Measurements from ENCODE around the gene RBM39.
"Not testable (repeated sequence)": the region's sequence is repeated elsewhere in the genome, so short reads cannot be mapped to it uniquely, and the experiment has no call there.

RBM39 gene

GRCh38 chr20:35741892-35742740 is at the start of gene RBM39:
Gene RBM39 (minus strand): TSS chr20:35742260. CDS start chr20:35740874, 1,386 bp downstream.
- peak within 1 kb of the TSS; percentile 99 to 100 (median 100) for H3K27ac ChIP-seq
- peak within 1 kb of the TSS; percentile 75 to 97 (median 87) for H3K4me3 ChIP-seq

GRCh38 chr20:35791821-35792220 is 49.8 kb upstream of the RBM39 start:
- Histone ChIP-seq H3K4me3 (no peak overlapping the region), H3K27ac (peak overlapping the region in 13 of 21 experiments; percentile 12 to 74 (median 60))

DNA sequence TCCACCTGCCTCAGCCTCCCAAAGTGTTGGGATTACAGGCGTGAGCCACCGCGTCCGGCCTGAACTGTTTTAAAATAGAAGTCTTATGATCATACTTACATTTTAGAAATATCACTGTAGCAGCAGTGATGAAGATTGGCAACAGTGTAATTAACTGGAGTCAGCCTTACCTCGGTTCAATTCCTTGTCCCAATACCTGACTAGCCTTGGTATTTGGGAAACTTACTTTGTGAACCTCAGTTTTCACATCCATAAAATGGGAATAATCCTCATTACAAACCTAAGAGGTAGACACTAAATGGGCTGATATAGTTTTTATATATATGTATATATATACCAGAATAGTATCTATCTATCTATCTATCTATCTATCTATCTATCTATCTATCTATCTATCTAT is 49.0 kb upstream of the RBM39 start:
- H3K4me3 ChIP-seq, result no peak overlapping the region
- no peak overlapping the region for H3K27ac ChIP-seq

DNA sequence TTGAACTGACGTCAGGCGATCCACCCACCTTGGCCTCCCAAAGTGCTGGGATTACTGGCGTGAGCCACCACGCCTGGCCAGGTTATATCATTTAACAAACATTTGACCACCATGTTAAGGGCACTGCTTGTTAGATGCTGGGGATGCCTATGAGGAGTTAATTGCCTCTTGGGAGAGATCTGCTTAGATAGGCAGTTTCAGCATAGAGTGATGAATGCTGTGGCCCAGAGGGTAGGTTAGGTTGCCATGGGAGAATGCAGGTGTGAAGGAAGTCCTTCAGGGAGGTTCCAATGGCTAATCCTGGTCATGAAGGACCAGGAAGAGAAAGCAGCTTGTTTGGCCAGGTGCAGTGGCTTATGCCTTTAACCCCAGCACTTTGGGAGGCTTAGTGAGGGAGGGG is 46.7 kb upstream of the RBM39 start:
- H3K4me3 ChIP-seq, result no peak overlapping the region
- H3K27ac ChIP-seq, result no peak overlapping the region

- not testable (repeated sequence) for H3K27ac ChIP-seq
Measured at GRCh38 chr20:35785541-35785940, 43.5 kb upstream of the RBM39 start.

GRCh38 chr20:35783811-35784210 is 41.8 kb upstream of the RBM39 start:
- H3K4me3 ChIP-seq, H3K27ac ChIP-seq: not testable (repeated sequence)

More at GRCh38 chr20:35785541-35785940, 43.5 kb upstream of the RBM39 start:
- not testable (repeated sequence) for H3K4me3 ChIP-seq

- H3K27ac ChIP-seq, result peak overlapping the region in 8 of 21 experiments; percentile 6 to 62 (median 20)
- no peak overlapping the region for H3K4me3 ChIP-seq
Measured at GRCh38 chr20:35776513-35777101, 34.5 kb upstream of the RBM39 start.

DNA sequence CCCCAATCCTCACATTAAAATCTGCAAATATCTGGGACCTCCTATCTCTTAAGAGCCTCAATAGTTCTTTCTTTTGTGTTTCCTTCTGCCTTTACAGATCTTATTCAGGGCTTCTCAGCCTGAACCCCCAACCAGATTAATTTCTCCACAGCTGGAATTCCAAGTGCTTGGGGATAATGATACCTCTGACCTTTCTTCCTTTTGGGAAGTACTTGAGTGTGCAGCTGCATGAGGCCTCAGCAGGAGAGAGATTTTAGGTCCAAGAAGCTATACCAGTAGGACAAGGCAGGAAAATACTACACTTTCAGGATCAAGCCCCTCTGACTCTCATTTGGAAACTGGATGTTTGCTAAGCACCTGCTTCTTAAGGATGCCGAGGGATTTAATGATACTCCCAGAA is 32.3 kb upstream of the RBM39 start:
- Histone ChIP-seq H3K27ac (peak overlapping the region in 2 of 21 experiments; percentile 15 to 18), H3K4me3 (no peak overlapping the region)

GRCh38 chr20:35773154-35773751 is 31.2 kb upstream of the RBM39 start:
- H3K27ac ChIP-seq, result peak overlapping the region in 18 of 21 experiments; percentile 34 to 99 (median 88)
- H3K4me3 ChIP-seq, result peak overlapping the region in 6 of 7 experiments; percentile 46 to 71 (median 64)

- Histone ChIP-seq H3K27ac (peak overlapping the region; percentile 53 to 99 (median 88)), H3K4me3 (peak overlapping the region; percentile 46 to 71 (median 63))
Measured at GRCh38 chr20:35772563-35773058, 30.6 kb upstream of the RBM39 start.

- peak within 1 kb of the TSS; percentile 53 to 99 (median 88) for H3K27ac ChIP-seq
- peak within 1 kb of the TSS; percentile 46 to 71 (median 63) for H3K4me3 ChIP-seq
Measured at GRCh38 chr20:35771689-35772562, 29.9 kb upstream of the RBM39 start, which contains the start of gene PHF20. Gene PHF20 (plus strand): TSS chr20:35772015. CDS start chr20:35801523, 29,508 bp downstream.

- H3K4me3 ChIP-seq, result peak overlapping the region in 4 of 7 experiments; percentile 46 to 71 (median 64)
Measured at GRCh38 chr20:35771367-35771688, 29.3 kb upstream of the RBM39 start.

DNA sequence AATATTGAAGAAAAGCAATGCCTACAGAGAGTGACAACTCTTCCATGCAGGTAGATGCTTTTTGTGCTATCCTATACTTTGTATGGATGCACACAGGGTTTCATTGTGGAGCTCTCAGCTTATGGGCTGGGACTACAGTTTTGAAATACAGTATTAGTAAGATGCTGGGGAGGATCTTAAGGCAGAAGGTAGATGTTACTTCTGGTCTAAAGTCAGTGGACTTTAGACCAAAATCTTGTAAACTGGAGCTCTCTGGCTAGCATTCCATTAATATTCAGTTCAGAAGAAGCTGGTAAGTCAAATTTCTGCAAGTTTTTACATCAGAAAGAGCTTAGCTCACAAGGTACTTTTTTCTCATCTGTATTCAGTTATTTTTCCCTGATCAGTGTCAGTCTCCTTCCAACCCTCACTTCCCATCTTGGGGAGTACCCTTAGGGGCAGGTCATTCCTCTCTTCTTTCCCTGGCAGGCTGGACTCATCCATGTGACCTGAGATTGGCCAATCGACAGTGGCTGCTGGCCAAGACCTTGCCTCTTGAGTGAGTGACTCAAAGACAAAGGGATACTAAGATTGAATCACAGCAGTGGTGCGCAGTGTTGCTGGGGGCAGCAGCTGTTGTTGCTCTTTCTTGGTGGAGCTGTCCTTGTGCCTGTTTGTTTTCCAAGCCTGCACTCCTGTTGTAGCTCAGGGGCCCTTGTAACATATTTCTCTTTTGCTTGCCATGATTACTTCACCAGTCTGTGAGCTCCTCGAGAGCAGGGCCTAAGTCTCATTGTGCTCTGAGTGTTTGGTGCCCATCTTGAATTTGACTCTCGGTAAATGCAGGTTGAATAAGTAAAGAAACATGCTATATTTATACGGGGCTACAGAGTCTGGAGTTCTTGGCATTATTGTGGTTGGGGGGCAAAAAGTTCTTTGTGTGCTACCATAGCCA is 26.9 kb upstream of the RBM39 start:
- Histone ChIP-seq H3K27ac (peak overlapping the region; percentile 63 to 99 (median 88)), H3K4me3 (no peak overlapping the region)

More at GRCh38 chr20:35771367-35771688, 29.3 kb upstream of the RBM39 start:
- peak overlapping the region in 19 of 21 experiments; percentile 14 to 99 (median 88) for H3K27ac ChIP-seq

GRCh38 chr20:35767683-35768481 is 25.8 kb upstream of the RBM39 start:
- H3K4me3 ChIP-seq, result peak overlapping the region in 1 of 7 experiments; percentile 2
- H3K27ac ChIP-seq, result peak overlapping the region; percentile 16 to 99 (median 88)

GRCh38 chr20:35766843-35767242 is 24.8 kb upstream of the RBM39 start:
- peak overlapping the region in 10 of 21 experiments; percentile 24 to 99 (median 90) for H3K27ac ChIP-seq

DNA sequence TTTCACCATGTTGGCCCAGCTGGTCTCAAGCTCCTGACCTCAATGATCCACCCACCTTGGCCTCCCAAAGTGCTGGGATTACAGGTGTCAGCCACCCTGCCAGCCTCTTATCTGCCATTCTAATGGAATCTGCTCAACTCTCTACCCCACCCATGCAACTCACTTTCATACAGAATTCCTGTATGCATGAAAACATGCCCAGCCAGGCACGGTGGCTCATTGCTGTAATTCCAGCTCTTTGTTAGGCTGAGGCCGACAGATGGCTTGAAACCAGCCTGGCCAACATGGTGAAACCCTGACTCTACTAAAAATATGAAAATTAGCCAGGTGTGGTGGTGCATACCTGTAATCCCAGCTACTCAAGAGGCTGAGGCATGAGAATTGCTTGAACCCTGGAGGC is 22.9 kb upstream of the RBM39 start:
- H3K4me3 ChIP-seq, result not testable (repeated sequence)
- peak overlapping the region in 2 of 21 experiments; percentile 55 to 70 for H3K27ac ChIP-seq

More at GRCh38 chr20:35766843-35767242, 24.8 kb upstream of the RBM39 start:
- H3K4me3 ChIP-seq, result no peak overlapping the region

GRCh38 chr20:35762461-35762860 is 20.4 kb upstream of the RBM39 start:
- Histone ChIP-seq H3K4me3 (no peak overlapping the region), H3K27ac (no peak overlapping the region)

Data from skin epidermis (tissue), 12 donors.